Epidermal melanocyte (primary cell): ENCODE results near the gene ADARB2.
"Not testable (repeated sequence)": the region's sequence is repeated elsewhere in the genome, so short reads cannot be mapped to it uniquely, and the experiment has no call there.

Experiments used
- DNase-seq: peaks from one replicate; pipeline ENCODE4 v3.0.0; 2011; ENCODE audit warnings: low spot score; ENCODE audit not compliant: insufficient read length

The ADARB2 gene

DNA sequence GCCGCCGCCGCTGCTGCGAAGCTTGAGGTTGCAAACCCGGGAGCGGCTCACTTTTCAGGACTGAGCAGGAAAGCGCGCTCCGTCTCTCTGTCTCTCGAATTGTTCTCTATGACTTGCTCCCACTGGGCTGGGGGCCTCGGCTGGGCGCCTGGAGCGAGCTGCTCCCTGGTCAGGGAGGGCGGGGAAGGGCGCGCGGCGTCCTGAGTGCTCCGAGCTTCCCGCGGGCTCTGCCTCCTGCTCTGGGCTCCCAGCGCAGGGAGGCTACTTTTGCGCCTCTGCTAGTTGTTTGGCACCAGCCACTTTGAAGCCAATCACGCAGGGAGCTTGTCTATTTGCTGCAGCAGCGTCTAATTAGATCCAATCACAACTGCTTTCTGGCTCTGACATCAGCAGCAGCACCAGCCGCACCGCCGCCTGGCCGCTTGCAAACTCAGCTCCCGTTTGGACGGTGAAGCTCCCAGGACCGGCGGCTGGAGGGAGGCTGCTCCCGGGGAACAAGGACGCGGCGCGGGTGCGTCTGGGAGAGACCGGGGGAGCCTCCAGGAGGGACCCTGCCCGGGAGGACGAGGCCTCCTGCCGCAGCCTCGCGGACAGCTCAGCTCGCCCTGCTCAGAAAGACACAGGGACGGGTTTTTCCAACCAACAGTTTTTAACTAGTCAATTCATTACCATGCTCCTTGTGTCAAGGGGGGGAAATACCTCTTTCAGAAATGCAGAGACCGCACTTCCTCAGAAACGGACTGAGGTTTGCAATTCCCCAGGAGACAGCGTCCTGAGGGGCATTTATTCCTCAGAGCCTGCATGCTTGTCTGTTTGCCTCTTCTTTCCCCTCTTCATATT lies at the start of gene ADARB2:
ADARB2 (minus strand) TSS at position 304 of the 840 bp plus-strand sequence.
- no peak for DNase-seq

DNA sequence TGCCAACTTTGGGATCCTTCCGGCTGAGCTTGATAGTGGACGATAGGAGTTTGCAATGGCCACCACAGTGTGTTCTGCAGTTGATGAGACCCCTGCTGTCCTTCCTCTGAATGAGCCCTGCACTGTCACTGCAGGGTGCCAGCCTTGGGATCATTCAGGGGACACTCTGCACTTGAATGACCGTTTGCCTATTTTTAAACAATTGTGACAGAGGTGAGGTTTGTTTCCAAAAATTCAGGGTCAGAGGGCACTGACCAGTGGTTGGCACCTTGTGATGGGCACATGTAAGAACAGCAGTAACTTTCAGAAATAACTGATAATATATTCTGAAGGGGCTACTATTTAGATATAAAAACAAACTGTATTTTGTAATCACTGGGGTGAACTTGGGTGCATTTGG lies 48.5 kb upstream of the ADARB2 start:
- DNase-seq: no peak

DNA sequence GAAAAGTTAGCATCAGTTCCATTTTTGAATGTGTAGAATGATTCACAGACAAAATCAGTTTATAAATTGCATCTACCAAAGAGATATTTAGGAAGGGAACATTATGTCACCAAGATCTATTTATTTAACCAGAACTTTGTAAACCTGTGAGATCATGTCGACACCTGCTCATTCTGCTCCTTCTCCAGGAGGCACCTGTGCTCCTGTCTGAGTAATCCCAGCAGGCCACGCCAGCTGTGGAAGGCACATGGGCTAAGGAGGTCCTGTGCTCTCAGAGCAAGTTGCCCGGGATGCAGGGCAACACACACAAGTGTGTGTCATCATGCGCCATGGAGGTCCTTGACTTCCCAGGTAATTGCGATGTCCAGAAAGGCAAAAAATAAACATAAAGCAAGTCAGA lies 45.5 kb upstream of the ADARB2 start:
- no peak for DNase-seq

DNA sequence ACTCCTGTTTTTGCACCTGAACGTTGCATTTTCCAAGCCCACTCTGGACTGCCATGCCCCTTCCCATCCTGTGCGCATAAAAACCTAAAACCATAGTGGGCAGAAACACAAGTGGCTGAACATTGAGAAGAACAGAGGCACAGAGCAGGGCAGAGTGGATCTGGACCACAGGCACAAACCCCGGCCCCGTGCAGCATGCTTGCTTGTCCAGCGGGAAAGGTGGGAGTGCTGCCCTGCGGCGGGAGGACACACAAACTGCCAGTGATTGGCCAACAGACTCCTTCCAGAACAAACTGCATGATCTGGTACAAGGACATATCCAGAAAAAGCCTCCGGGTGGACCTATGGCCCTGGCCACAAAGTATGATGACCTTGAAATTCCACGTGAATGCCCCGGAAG lies 42.5 kb upstream of the ADARB2 start:
- DNase-seq: no peak

DNA sequence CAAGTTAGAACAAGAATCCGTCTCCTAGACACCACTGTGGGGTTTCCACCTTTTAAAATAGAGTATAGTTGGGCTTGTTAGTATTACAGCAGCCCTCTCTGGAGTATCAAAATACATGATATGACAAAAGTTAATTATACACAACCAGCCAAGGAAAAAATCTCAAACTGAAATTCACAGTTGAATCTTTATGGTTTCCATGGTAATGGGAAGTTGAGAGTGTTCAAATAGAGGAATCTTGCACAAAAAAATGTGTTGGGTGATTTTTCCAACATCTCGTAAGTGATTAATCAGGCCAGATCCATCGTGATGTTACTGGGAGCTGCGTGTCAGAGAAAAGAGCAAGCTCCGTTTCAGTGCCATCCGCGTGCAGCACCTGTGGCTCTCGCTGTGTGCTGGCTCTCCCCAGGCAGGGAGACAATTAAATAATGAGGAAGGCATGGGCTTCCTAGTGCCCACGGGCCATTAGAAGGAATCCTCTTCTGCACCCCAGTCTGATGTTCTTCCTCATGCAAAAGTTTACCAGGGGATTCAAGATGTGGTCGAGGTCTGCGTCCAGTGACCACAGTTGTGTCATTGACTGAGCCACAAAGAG lies 41.1 kb upstream of the ADARB2 start:
- no peak for DNase-seq

DNA sequence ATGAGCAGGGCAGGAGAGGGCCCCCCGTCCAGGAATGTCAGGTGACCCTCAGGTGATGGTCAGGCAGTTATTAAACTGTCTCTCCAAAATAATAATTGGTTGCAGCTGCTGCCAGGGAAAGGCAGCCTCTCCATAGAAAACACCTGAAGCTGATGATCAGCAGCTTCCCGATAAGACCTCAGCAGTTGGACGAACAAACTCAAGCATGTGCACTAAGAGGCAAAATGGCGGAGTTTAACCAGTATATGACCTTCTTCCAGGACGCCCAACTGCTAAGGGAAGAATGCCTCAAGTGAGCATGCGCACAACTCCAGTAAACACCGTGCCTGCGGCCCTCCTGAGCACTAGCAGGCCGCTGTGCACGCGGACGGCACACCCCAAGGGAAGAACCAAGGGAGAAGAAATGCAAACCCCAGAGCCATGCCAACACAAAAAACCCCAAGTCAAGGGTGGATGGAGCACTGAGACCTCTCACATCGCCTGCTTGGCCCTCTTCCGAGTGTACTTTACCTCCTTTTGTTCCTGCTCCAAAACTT lies 38.9 kb upstream of the ADARB2 start:
- DNase-seq: no peak

DNA sequence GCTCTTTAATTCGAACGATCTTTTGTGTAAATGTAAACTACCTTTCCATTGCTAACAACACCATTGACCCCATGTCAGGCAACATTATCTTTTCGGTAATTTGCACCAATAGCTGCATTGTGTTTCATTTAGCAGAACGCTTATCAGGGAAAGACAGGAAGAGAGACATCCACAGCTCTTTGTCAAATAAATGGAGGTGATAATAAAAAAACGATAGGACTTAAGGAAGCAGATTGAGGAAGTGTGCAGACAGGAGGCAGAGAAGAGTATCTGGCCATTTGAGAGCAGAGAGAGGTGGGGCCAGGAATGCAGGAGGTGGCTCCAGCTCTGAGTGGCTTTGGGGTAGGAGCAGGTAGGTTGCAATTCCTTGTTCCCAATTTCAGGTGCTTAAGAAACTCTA lies 37.5 kb upstream of the ADARB2 start:
- DNase-seq: no peak

DNA sequence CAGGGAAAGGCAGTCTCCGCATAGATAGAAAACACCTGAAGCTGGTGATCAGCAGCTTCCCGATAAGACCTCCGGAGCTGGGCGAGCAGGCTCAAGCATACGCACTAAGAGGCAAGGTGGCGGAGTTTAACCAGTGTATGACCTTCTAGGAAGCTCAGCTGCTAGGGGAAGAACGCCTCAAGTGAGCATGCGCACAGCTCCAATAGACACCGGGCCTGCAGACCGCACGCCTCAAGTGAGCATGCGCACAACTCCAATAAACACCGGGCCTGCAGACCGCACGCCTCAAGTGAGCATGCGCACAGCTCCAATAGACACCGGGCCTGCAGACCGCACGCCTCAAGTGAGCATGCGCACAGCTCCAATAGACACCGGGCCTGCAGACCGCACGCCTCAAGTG lies 35.9 kb upstream of the ADARB2 start:
- DNase-seq: not testable (repeated sequence)

DNA sequence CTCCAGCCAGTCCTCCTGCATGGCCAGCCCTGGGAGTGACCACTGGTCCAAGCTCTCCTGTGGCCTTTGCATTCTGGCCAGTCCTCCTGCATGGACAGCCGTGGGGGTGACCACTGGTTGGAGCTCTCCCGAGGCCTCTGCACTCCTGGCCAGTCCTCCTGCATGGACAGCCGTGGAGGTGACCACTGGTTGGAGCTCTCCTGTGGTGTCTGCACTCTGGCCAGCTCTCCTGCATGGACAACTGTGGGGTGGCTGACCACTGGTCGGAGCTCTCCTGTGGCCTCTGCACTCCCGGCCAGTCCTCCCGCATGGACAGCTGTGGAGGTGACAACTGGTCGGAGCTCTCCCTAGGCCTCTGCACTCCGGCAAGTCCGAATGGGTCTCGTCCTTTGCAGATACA lies 28.7 kb upstream of the ADARB2 start:
- no peak for DNase-seq

DNA sequence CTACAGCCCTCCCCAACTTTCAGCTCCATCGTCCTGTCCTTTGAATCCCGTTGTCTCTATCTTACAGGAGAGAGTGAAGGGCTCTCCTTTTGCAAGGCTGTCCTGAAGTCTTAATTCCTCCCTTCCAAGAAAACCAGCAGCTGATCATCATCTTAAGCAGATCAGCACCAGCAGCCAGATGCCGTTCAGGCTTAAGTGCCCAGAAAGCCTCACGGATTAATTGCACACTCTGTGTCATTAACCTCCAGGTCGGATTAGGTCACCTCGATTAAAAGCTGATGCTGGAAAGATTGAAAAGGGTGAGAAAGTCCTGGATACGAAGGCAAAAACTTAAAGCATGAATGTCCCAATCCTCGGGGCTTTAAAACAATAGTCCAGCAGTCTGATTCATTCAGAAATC lies 24.8 kb upstream of the ADARB2 start:
- no peak for DNase-seq

DNA sequence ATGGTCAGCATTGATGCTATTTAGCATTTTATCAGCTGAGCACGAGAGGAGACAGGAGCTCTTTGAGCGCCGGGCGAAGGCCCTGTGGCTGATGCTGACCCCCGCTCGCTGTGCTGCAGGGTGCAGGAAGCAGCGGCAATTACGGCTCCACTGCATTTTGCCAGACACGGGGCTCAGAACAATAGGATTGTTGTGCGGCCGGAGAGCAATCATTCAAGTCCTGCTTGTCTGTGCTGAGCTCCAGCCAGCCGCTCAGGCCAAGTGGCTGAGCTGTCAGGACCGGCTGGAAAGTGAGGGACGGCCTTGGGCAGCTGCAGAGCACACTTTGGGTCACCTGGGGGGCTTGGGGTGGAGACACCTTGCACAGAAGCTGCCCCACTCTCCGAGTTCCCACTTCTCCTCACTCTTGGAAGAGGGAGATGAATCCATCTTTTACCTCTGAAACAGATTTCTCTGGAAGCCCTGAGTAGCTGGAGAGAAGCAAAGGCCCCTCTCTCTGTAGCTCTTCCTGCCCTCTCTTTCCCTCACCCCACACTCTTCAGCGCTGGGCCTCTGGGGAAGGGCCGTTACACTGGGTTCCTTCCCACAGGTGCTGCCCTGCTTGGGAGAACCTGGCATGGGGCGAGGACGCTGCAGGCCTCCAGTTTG lies 17.3 kb upstream of the ADARB2 start:
- no peak for DNase-seq

DNA sequence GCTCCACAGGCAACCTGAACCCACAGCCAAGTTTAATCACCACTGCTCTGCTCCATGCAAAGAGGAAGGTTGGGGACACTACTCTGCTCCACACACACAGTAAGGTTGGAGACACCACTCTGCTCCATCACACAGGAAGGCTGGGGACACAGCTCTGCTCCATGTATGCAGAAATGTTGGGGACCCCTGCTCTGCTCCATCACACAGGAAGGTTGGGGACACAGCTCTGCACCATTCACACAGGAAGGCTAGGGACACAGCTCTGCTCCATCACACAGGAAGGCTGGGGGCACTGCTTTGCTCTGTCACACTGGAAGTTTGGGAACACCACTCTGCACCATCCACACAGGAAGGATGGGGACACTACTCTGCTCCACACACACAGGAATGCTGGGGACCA lies 14.8 kb upstream of the ADARB2 start:
- no peak for DNase-seq

DNA sequence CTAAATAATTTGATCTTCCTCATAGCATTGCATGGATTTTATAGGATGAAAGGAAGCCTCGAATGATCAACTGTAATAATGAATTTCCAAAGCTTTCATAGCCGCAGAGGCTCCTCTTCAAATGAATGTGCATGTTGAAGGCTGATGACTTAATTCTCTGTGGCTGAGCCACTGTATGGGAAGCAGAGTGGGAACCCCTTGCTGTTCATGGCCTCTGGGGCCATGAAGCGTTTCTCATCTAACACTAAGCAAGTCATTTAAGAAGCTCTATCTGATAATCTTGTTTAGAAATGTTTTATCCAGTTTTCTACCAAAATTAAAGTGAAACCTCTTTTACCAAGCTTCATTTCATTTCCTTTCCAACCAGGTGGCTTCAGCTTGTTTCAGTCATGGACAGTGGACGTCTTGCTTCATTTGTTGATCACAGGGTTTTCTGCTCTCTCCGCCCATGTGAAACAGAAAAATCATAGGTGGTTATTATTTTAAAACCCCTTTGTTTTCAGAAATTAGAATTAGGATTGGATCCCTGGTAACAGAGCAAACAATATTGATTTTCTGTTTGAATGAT lies 10.3 kb upstream of the ADARB2 start:
- DNase-seq: no peak

DNA sequence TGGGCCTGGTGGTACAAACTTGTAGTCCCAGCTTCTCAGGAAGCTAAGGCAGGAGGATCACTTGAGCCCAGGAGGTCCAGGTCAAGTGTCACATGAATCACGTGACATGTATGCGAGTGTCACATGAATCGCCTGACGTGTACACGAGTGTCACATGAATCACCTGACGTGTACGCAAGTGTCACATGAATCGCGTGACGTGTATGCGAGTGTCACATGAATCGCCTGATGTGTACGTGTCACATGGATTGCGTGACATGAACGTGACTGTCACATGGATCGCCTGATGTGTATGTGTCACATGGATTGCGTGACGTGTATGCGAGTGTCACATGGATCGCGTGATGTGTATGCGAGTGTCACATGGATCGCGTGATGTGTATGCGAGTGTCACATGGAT lies 9.5 kb upstream of the ADARB2 start:
- DNase-seq: no peak

DNA sequence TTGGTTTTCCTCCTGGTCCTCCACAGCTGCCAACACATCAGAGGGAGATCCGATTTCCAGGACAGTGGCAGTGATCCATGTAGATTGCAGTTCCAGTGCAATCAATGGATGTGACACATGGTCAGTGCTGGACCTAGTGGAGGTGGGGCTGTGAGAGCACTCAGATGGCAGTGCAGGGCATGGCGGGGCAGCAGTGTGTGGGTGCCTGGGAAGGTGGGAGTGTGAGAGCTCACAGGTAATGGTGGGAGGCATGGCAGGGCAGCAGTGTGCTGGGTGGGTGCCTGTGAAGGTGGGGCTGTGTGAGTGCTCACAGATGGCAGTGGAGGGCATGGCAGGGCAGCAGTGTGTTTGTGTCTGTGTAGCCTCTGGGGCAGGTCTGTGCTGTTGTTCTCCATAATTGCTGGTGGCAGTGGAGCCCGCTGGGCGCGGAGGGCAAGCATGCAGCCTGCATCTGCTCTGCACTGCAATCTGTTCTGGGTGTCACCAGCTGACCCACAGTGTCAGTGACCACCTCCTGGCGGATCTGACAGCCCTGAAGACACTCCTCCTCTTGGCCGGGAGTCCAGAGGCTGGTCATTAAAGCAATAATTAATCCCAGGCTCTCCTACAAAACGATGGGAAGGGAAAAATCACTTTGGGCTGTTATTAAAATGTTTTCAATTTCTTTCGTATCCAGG lies 8.6 kb upstream of the ADARB2 start:
- DNase-seq: no peak

DNA sequence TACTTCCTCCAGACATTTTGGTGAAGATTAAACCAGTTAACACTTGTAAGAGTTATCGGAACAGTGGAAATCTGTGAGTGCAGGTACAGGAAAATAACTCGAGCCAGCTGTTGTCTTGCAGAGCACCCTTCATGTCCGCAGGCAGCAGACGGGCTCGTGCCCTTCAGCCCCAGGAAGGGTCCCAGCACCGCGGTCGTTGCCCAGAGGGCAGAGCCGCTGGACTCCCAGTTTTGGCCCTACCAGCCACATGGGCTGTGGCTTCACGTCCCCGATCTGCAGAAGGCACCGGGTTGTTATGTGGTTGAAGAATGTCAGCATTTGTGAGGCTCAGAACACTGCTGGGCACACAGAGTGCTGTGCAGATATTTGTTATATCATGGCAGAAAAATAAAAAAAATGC lies 7.2 kb upstream of the ADARB2 start:
- no peak for DNase-seq

DNA sequence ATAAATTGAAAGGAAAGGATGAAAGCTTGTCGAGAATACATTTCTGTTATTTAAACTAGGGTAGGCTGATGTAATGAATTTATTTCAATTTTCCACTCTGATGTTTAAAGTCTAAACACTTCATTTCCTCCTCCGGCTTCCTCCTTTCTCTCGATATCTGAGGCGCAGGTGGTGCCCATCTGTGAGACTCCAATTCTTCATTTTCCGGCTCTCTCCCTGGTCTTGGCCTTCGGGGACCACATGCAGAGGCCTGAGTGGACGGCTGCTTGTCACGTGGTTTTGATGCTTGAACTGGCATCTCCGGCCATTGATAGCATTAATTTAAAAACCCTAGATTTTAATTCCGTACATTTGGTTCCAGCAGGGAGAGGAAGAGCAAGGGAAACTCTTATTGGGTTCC lies 5.8 kb upstream of the ADARB2 start:
- no peak for DNase-seq

DNA sequence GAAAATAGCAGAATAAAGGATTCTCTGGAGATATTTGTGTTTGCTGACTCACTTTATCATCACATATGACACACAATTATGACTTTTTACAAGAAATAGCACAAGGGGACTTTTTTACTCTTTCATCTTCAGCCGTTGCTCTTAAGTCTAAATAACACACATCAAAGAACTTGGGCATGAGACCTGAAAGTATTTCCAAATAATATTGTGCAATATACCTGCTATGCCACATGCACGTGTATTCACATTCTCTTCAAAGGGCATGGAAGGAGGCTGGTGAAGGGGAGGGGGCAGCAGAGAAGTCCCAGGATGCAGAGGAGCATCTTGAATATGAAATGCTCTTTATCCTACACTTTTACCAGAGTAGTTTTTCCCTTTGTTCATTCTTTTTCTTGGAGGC lies 4.1 kb upstream of the ADARB2 start:
- no peak for DNase-seq

DNA sequence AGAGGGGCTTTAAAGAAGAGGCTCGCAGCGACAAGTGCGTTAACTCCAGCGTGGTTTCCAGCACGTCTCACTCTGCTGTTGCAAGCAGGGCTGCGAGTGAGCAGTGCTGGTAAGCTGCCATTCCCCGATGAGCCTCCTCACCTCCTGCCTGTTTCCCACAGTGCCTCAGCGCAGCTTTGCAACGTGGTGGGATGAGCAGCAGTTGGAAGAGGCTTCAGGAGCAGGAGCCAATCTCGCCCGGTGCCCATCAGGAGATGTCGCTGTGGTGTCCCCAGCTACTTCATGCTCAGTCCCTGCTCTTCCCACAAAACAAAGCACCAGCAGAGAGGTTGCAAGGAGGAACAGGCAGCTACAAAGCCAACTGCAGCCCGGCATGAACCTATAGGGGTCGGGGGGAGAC lies 2.4 kb upstream of the ADARB2 start:
- DNase-seq: no peak

DNA sequence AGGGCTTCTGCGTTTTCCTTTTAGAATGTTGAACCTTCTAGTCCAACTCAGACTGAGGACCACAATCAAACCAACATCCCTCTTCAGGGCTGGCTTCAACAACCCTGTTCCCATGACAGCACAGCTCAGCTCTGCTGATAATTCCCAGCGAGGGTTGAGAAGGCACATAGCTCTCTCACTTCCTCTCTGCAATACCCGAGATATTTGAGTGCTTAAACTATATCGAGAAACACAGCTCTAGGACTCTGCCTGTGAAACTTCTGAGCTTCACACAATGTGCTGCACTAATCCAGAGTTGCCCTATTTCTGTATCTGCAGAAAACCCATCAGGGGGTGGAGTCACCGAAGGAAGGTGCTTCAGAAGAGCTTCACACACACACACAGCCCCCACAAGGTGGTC lies 1.6 kb upstream of the ADARB2 start:
- no peak for DNase-seq

DNA sequence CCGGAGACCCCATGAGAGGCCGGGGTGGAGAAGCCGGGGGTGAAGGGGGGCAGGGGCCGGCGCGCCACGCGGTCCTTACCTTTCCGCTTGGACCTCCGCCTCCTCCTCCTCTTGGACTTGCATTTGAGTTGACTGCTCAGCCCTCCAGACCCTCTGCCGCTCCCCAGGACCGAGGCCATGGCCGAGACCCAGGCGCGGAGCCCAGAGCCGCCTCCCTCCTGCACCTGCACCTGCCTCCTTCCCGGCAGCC lies 428 bp downstream of the ADARB2 start:
- no peak for DNase-seq
